ENCODE measurements around the gene GRM4. TPM values are rescaled to one million over a fixed set of nuclear protein-coding genes. Genes with fewer than 3 reads are reported as not detected.
A peak's percentile ranks its signal among the peaks of the same experiment; 100 is the strongest.

Gene GRM4
- total and polyA plus RNA-seq, 2 experiments from 2014 or later, result 0.10 to 0.22 TPM

GRCh38 chr6:34102099-34102656 lies 43.7 kb downstream of the GRM4 start:
- Histone ChIP-seq H3K4me2 (ENCODE audit: unreplicated experiment) (no peak overlapping the region), H3F3A (ENCODE audit: insufficient read depth) (no peaks in the 10 kb centered on the region), H4K20me1 (ENCODE audit: insufficient read depth) (no peaks in the 10 kb centered on the region), H3K4me1 (ENCODE audit: insufficient read depth) (no peaks in the 10 kb centered on the region), H3K9me2 (ENCODE audit: insufficient read depth) (no peaks in the 10 kb centered on the region), H3K27me3 (replicated peaks; ENCODE audit: insufficient read depth) (peaks cover 19% of the 10 kb centered on the region; the same call in 1 of the 2 replicates), H3K9me3 (ENCODE audit: low read depth) (no peaks in the 10 kb centered on the region), H3K4me3 (no peak overlapping the region), H2AFZ (no peak overlapping the region), H3K36me3 (ENCODE audit: low read depth) (no peaks in the 10 kb centered on the region), H3K9ac (no peak overlapping the region), H3K79me2 (ENCODE audit: insufficient read depth) (no peaks in the 10 kb centered on the region), H3K27ac (no peak overlapping the region)
- WGBS, 2 experiments (ENCODE audit: low coverage in 1 of 2, low lambda C conversion rate in 2 of 2, missing lambda C conversion rate in 2 of 2), result 64 to 69% methylated on average over 6 of the region's 6 CpGs
- TF ChIP-seq EZH2phosphoT487 (IDR thresholded peaks at IDR 0.05; ENCODE audit: insufficient read depth, low read depth) (no peak), EZH2 (IDR thresholded peaks at IDR 0.05; ENCODE audit: insufficient read depth, poor library complexity, severe bottlenecking) (no peak)
- peak; percentile 35 for DNase-seq
- in situ Hi-C loops (cut with MboI), result no loop called here

- Histone ChIP-seq H2AFZ (no peak overlapping the region), H3K4me2 (ENCODE audit: unreplicated experiment) (no peak overlapping the region), H3K79me2 (ENCODE audit: insufficient read depth) (no peaks in the 10 kb centered on the region), H3F3A (ENCODE audit: insufficient read depth) (no peaks in the 10 kb centered on the region), H3K27ac (no peak overlapping the region), H4K20me1 (ENCODE audit: insufficient read depth) (no peaks in the 10 kb centered on the region), H3K9me2 (ENCODE audit: insufficient read depth) (no peaks in the 10 kb centered on the region), H3K9me3 (ENCODE audit: low read depth) (no peaks in the 10 kb centered on the region), H3K9ac (no peak overlapping the region), H3K4me3 (no peak overlapping the region), H3K36me3 (ENCODE audit: low read depth) (no peaks in the 10 kb centered on the region), H3K4me1 (ENCODE audit: insufficient read depth) (no peaks in the 10 kb centered on the region), H3K27me3 (replicated peaks; ENCODE audit: insufficient read depth) (peaks cover 15% of the 10 kb centered on the region)
- in situ Hi-C loops (cut with MboI), result no loop called here
- no peak for DNase-seq
- TF ChIP-seq EZH2 (IDR thresholded peaks at IDR 0.05; ENCODE audit: insufficient read depth, poor library complexity, severe bottlenecking), result no peak
- WGBS, 2 experiments (ENCODE audit: low coverage in 1 of 2, low lambda C conversion rate in 2 of 2, missing lambda C conversion rate in 2 of 2), result 79 to 81% methylated on average over 7 of the region's 7 CpGs
These were observed 45.1 kb downstream of the GRM4 start for GRCh38 chr6:34100788-34101187.

GRCh38 chr6:34099878-34100277 lies 46.0 kb downstream of the GRM4 start:
- in situ Hi-C loops (cut with MboI), result no loop called here
- Histone ChIP-seq H3K27ac (no peak overlapping the region), H3K79me2 (ENCODE audit: insufficient read depth) (no peaks in the 10 kb centered on the region), H3K36me3 (ENCODE audit: low read depth) (no peaks in the 10 kb centered on the region), H3K9me3 (ENCODE audit: low read depth) (no peaks in the 10 kb centered on the region), H3K9ac (no peak overlapping the region), H3F3A (ENCODE audit: insufficient read depth) (no peaks in the 10 kb centered on the region), H3K4me1 (ENCODE audit: insufficient read depth) (no peaks in the 10 kb centered on the region), H3K4me2 (ENCODE audit: unreplicated experiment) (no peak overlapping the region), H3K9me2 (ENCODE audit: insufficient read depth) (no peaks in the 10 kb centered on the region), H3K27me3 (replicated peaks; ENCODE audit: insufficient read depth) (peaks cover 11% of the 10 kb centered on the region), H4K20me1 (ENCODE audit: insufficient read depth) (no peaks in the 10 kb centered on the region), H3K4me3 (no peak overlapping the region), H2AFZ (no peak overlapping the region)
- TF ChIP-seq EZH2 (IDR thresholded peaks at IDR 0.05; ENCODE audit: insufficient read depth, poor library complexity, severe bottlenecking) (no peak), EZH2phosphoT487 (IDR thresholded peaks at IDR 0.05; ENCODE audit: insufficient read depth, low read depth) (no peak)
- 62 to 66% methylated on average over 8 of the region's 8 CpGs for WGBS, 2 experiments (ENCODE audit: low coverage in 1 of 2, low lambda C conversion rate in 2 of 2, missing lambda C conversion rate in 2 of 2)
- DNase-seq, result no peak

GRCh38 chr6:34098045-34098936 lies 47.6 kb downstream of the GRM4 start:
- in situ Hi-C loops (cut with MboI), result no loop called here
- peaks cover 14% of the 10 kb centered on the region for H3K27me3 ChIP-seq (replicated peaks; ENCODE audit: insufficient read depth)
- WGBS, 2 experiments (ENCODE audit: low coverage in 1 of 2, low lambda C conversion rate in 2 of 2, missing lambda C conversion rate in 2 of 2), result 55 to 67% methylated on average over 7 to 8 of the region's 8 CpGs
- H3K36me3 ChIP-seq (ENCODE audit: low read depth), result no peaks in the 10 kb centered on the region
- H3K9me3 ChIP-seq (ENCODE audit: low read depth), result no peaks in the 10 kb centered on the region
- H3K9ac ChIP-seq, result no peak overlapping the region
- TF ChIP-seq EZH2phosphoT487 (IDR thresholded peaks at IDR 0.05; ENCODE audit: insufficient read depth, low read depth) (no peak), EZH2 (IDR thresholded peaks at IDR 0.05; ENCODE audit: insufficient read depth, poor library complexity, severe bottlenecking) (no peak)
- no peak overlapping the region for H3K27ac ChIP-seq
- H3K9me2 ChIP-seq (ENCODE audit: insufficient read depth), result no peaks in the 10 kb centered on the region
- H3K4me3 ChIP-seq, result no peak overlapping the region
- no peaks in the 10 kb centered on the region for H3K79me2 ChIP-seq (ENCODE audit: insufficient read depth)
- no peaks in the 10 kb centered on the region for H4K20me1 ChIP-seq (ENCODE audit: insufficient read depth)
- H3K4me2 ChIP-seq (ENCODE audit: unreplicated experiment), result no peak overlapping the region
- no peaks in the 10 kb centered on the region for H3K4me1 ChIP-seq (ENCODE audit: insufficient read depth)
- H2AFZ ChIP-seq, result no peak overlapping the region
- no peak for DNase-seq
- no peaks in the 10 kb centered on the region for H3F3A ChIP-seq (ENCODE audit: insufficient read depth)
